Calu3 (cell line): ENCODE data around the gene GPR183. TPM values are rescaled to one million over a fixed set of nuclear protein-coding genes. Genes with fewer than 3 reads are reported as not detected.

Source experiments
- BruUV-seq: library from RNA; stranded (reverse); fragments of 400-500 nt; replicated peaks from 2 replicates; lab custom pipeline; 2021; lab: Mats Ljungman, UMichigan
- CTCF ChIA-PET: fragments of 300-600 bp; sonication (Branson Sonifier 250); formaldehyde crosslinking; loops from one replicate; lab custom pipeline; 2022; ENCODE audit warnings: antibody characterized with exemption; lab: Charles Lee
- DNase-seq: peaks from one replicate; pipeline ENCODE4 v3.0.0; 2022
- H3K27ac Mint-ChIP-seq: one replicate; pipeline ENCODE4 v1.8.0; 2022; ENCODE audit warnings: mixed read lengths; ENCODE audit not compliant: unreplicated experiment
- H3K27me3 Mint-ChIP-seq: one replicate; pipeline ENCODE4 v1.8.0; 2022; ENCODE audit warnings: mixed read lengths; ENCODE audit not compliant: unreplicated experiment
- H3K36me3 Mint-ChIP-seq: one replicate; pipeline ENCODE4 v1.8.0; 2022; ENCODE audit warnings: mild to moderate bottlenecking, moderate library complexity, mixed read lengths; ENCODE audit not compliant: insufficient read depth, unreplicated experiment
- H3K4me1 Mint-ChIP-seq: one replicate; pipeline ENCODE4 v1.8.0; 2022; ENCODE audit warnings: mild to moderate bottlenecking, low read depth, mixed read lengths; ENCODE audit not compliant: unreplicated experiment
- H3K4me3 Mint-ChIP-seq: one replicate; pipeline ENCODE4 v1.8.0; 2022; ENCODE audit warnings: mild to moderate bottlenecking, low read depth, moderate library complexity, mixed read lengths; ENCODE audit not compliant: unreplicated experiment
- H3K9me3 Mint-ChIP-seq: one replicate; pipeline ENCODE4 v1.8.0; 2022; ENCODE audit warnings: low read depth, mixed read lengths; ENCODE audit not compliant: unreplicated experiment
- CTCF ChIP-seq: fragments of 200-600 bp; IDR thresholded peaks from one replicate; pipeline ENCODE4 v1.8.0; 2022; ENCODE audit warnings: antibody characterized with exemption; ENCODE audit not compliant: unreplicated experiment
- intact Hi-C: fragments of 100-400 bp; cut with micrococcal nuclease; formaldehyde crosslinking; loops from one replicate; pipeline ENCODE4 v1.10.0; 2022; ENCODE audit not compliant: unreplicated experiment
- total RNA-seq: library from RNA; stranded (reverse); gene quantifications from 2 replicates; pipeline ENCODE4 v1.2.3, GENCODE V29; 2022

The GPR183 gene
- total RNA-seq, 1 experiment from 2014 or later: not detected

DNA sequence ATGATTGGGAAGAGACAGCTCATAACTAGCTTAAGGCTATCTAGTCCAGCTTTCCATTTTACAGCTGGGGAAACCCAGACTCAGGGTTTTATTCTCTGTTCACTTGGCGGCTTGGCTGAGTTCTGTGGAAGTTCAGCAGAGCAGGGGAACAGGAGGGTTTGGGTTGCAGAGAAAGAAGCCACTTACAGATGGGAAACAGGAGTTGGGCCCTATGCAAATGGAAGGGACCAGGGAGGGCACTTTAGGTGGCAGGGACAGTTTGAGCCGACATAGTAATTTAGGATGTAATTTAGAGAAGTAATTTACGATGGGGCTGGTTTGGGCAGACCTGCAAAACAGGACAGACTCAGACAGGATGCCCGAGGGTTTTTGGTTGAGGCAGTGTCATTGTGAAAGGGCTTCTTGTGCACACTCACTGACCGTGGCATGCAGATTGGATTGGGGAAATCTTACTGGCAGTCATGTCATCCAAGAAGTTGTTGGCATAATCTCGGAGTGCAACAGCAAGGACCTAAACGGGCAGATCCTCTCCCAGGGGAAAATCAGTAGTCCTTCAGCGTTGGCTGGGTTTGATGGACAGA, 47.3 kb upstream of the GPR183 start:
- no peak overlapping the region for H3K27ac Mint-ChIP-seq
- intact Hi-C loops: no loop called here
- H3K36me3 Mint-ChIP-seq: no peaks in the 10 kb centered on the region
- no peaks in the 10 kb centered on the region for H3K27me3 Mint-ChIP-seq
- no peaks in the 10 kb centered on the region for H3K4me1 Mint-ChIP-seq
- no TSS peak for BruUV-seq
- CTCF ChIA-PET: no interaction called here
- no peak for TF ChIP-seq CTCF
- DNase-seq: no peak
- H3K9me3 Mint-ChIP-seq: no peaks in the 10 kb centered on the region
- no peak overlapping the region for H3K4me3 Mint-ChIP-seq

DNA sequence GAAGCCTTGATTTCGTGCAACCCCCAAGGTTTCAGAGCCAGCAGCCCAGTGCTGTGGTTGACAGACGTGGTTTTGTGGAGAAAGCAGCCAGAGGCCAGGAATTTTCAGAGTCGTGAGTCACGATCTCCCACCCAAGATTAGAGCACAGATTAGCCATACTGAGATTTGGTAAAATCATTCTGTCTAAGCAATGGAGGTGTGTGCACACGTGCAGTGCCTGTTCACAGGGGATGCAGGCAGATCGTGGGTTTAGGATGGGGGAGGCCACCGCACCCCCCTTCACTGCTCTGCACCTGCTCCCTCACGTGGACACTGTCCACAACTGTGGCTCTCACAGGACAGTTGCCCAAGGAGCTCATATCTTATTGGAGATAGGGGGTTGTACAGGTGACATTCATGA, 46.6 kb upstream of the GPR183 start:
- Mint-ChIP-seq H3K27me3 (no peaks in the 10 kb centered on the region), H3K4me3 (no peak overlapping the region), H3K36me3 (no peaks in the 10 kb centered on the region), H3K9me3 (no peaks in the 10 kb centered on the region), H3K4me1 (no peaks in the 10 kb centered on the region), H3K27ac (no peak overlapping the region)
- CTCF ChIA-PET: no interaction called here
- BruUV-seq: no TSS peak
- intact Hi-C loops: no loop called here
- TF ChIP-seq CTCF: no peak
- DNase-seq: no peak

DNA sequence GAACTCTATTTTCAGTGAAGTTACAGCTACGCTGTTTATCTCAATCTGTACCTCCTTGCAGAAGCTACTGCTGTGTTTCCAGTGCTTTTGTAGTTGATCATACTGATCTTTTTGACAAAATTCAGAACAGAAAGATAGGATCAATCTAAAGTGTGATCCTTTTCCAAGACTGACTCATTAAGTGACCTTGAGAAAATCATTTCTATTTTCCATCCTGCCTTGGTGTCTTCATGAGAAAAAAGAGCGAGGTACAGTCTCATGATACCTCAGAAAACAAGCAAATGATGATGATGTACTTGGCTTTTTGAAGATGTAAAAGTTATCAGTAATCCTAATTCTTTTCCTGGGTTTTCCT, 46.0 kb upstream of the GPR183 start:
- Mint-ChIP-seq H3K4me1 (no peaks in the 10 kb centered on the region), H3K27me3 (no peaks in the 10 kb centered on the region), H3K27ac (no peak overlapping the region), H3K9me3 (no peaks in the 10 kb centered on the region), H3K4me3 (no peak overlapping the region), H3K36me3 (no peaks in the 10 kb centered on the region)
- CTCF ChIA-PET: no interaction called here
- intact Hi-C loops: no loop called here
- DNase-seq: no peak
- no peak for TF ChIP-seq CTCF
- no TSS peak for BruUV-seq

DNA sequence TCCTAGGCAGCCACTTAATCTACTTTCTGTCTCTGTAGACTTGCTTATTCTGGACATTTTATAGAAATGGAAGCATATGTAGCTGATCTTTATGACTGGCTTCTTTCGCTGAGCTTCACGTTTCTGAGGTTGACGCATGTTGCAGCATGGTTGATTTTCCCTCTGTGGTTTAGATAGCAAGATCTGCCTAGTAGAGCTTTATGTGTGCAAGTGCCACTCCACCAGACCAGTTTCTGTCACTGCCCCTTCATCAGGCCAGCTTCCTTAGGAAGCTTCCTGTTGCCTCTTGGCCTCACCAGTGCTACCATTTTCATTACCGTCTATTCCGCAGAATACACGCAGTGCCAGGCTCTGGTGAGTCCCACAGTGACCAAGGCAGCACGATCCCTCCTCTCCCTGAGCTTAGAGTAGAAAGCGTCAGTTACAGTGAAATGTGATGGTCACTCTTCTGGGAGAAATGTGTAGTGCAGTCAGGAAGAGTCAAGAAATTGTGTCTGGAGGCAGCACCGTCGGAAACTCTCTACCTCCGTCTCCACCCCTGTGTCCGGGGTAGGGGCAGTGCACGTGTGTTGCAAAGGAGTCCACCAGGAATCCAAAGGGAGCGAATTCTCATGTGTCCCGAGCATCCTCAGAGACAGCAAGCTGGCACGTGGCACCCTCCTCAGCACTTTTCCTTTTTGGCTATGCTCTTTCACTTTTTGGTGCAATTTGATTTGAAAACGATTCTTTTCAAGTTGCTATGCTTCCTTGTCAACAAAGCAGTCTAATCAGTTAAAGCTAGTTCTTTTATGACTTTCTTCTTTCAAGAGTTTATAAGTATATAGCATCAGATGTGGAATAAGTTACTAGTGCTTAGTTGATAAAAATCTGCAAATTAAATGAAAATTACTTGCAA, 45.4 kb upstream of the GPR183 start:
- intact Hi-C loops: no loop called here
- Mint-ChIP-seq H3K36me3 (no peaks in the 10 kb centered on the region), H3K9me3 (no peaks in the 10 kb centered on the region), H3K4me3 (no peak overlapping the region), H3K4me1 (no peaks in the 10 kb centered on the region), H3K27me3 (no peaks in the 10 kb centered on the region), H3K27ac (no peak overlapping the region)
- TF ChIP-seq CTCF: no peak
- BruUV-seq: no TSS peak
- CTCF ChIA-PET: no interaction called here
- no peak for DNase-seq
